Activated CD4-positive, alpha-beta memory T cell treated with anti-CD3 and anti-CD28 coated beads for 36 hours (primary cell): ENCODE data around the gene KCNJ4. TPM values are rescaled to one million over a fixed set of nuclear protein-coding genes. Genes with fewer than 3 reads are reported as not detected.
"Not testable (repeated sequence)": the region's sequence is repeated elsewhere in the genome, so short reads cannot be mapped to it uniquely, and the experiment has no call there.

ENCODE experiments used
- CTCF ChIA-PET: fragments of 350-600 bp; sonication (Branson Sonifier 250); formaldehyde crosslinking; loops from one replicate; lab custom pipeline; 2021; ENCODE audit warnings: antibody characterized with exemption, inconsistent platforms; lab: Charles Lee
- POLR2A ChIA-PET: fragments of 350-600 bp; sonication (Branson Sonifier 250); formaldehyde crosslinking; loops from one replicate; lab custom pipeline; 2021; ENCODE audit warnings: antibody characterized with exemption; lab: Charles Lee
- DNase-seq: peaks from one replicate; pipeline ENCODE4 v3.0.0-alpha.2; 2020
- H3K27ac Mint-ChIP-seq: one replicate; pipeline ENCODE4 v1.8.0; 2021; ENCODE audit warnings: mixed read lengths
- H3K27me3 Mint-ChIP-seq: one replicate; pipeline ENCODE4 v1.8.0; 2021; ENCODE audit warnings: mixed read lengths
- H3K36me3 Mint-ChIP-seq: one replicate; pipeline ENCODE4 v1.8.0; 2021; ENCODE audit warnings: mixed read lengths
- H3K4me1 Mint-ChIP-seq: one replicate; pipeline ENCODE4 v1.8.0; 2021; ENCODE audit warnings: low read depth, mixed read lengths
- H3K4me3 Mint-ChIP-seq: one replicate; pipeline ENCODE4 v1.8.0; 2021; ENCODE audit warnings: mild to moderate bottlenecking, mixed read lengths
- H3K9me3 Mint-ChIP-seq: one replicate; pipeline ENCODE4 v1.8.0; 2021; ENCODE audit warnings: mixed read lengths
- intact Hi-C: fragments of 100-400 bp; cut with micrococcal nuclease; formaldehyde crosslinking; loops from one replicate; pipeline ENCODE4 v1.15.1; 2023
- total RNA-seq, 2 experiments: library from RNA; stranded (reverse); gene quantifications; one replicate each; pipeline ENCODE4 v1.2.3, GENCODE V29; 2021

Gene KCNJ4
- total RNA-seq, 2 experiments from 2014 or later, result not detected

DNA sequence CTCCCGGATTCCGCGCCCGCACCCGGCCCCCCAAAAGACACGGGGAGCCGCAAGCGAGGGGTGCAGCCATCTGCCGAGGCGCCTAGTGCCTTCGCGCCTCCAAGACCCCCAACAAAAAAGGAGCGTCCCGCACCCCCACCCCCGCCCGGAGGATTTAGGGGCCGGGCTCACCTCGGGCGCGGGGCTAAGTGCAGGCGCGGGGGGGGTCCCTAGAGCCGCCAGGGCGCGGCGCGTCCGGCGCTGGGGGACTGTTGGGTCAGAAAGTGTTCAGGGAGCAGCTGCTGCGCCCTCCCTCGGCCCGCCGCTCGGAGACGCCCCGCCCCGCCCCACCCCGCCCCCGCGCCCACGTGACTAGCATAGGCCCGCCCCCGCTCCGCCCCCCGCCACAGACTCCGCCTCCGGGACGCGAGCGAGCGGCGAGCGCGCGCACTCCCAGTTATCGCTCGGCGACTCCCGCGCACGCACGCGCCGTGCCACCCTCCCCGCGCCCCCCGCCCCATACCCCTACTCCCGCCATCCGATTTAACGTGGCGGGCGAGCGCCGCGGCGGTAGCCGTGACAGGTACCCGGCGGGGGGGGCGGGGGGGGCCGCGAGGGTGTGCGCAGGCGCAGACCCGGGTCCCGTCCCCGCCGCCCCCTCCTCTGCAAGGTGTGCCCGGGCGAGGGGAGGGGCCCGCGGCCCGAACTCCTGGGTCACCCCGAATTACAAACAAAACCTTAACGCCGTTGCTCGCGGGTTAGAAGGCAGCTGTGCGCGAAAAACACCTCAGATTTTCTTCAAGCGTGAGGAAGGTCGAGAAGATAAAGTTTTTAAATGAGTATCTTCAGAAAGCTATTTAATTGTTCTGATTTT lies 56.2 kb downstream of the KCNJ4 start:
- Mint-ChIP-seq H3K27ac (peak overlapping the region; percentile 56), H3K27me3 (peaks cover 2% of the 10 kb centered on the region), H3K36me3 (no peaks in the 10 kb centered on the region), H3K4me3 (peak overlapping the region; percentile 73), H3K4me1 (peaks cover 28% of the 10 kb centered on the region), H3K9me3 (no peaks in the 10 kb centered on the region)
- intact Hi-C loops, result loop anchor here (1.0 to 5.0 kb wide), 2 partner anchors 107 to 173 kb away; partner anchors contain the start of genes DDX17 and DMC1
- ChIA-PET CTCF (interaction anchor here (1.0 to 1.5 kb wide), 2 partner anchors 14 to 71 kb away, joined by 3 to 4 read pairs; no protein-coding TSS in a partner anchor), POLR2A (interaction anchor here (0.7 to 1.1 kb wide), 2 partner anchors 85 to 160 kb away, joined by 3 read pairs; no protein-coding TSS in a partner anchor)
- DNase-seq, result peak; percentile 85

DNA sequence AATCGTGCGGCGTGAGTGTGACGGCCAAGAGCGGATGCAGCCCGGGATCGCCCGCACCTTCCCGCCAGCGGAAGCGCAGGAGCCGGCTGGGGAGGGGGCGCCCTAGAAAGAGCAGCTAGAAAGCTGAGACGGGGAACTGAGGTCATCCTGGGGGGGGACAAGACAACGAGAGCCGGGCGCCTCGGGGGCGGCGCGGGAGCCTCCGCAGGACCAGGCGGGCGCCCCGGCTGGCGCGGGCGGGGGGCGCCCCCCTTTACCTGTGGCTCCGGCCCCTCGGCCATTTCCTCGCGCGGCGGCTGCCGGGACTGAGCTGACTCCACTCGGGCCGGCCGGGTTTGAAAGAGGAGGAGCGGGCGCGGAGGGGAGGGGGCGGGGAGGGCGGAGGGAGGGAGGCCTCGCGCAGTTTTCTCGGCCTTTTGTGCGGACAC lies 56.8 kb downstream of the KCNJ4 start:
- Mint-ChIP-seq H3K27ac (peak overlapping the region; percentile 56), H3K4me1 (peaks cover 33% of the 10 kb centered on the region)
- POLR2A ChIA-PET, result interaction anchor here (0.7 to 1.1 kb wide), 2 partner anchors 85 to 159 kb away, joined by 3 read pairs; no protein-coding TSS in a partner anchor

DNA sequence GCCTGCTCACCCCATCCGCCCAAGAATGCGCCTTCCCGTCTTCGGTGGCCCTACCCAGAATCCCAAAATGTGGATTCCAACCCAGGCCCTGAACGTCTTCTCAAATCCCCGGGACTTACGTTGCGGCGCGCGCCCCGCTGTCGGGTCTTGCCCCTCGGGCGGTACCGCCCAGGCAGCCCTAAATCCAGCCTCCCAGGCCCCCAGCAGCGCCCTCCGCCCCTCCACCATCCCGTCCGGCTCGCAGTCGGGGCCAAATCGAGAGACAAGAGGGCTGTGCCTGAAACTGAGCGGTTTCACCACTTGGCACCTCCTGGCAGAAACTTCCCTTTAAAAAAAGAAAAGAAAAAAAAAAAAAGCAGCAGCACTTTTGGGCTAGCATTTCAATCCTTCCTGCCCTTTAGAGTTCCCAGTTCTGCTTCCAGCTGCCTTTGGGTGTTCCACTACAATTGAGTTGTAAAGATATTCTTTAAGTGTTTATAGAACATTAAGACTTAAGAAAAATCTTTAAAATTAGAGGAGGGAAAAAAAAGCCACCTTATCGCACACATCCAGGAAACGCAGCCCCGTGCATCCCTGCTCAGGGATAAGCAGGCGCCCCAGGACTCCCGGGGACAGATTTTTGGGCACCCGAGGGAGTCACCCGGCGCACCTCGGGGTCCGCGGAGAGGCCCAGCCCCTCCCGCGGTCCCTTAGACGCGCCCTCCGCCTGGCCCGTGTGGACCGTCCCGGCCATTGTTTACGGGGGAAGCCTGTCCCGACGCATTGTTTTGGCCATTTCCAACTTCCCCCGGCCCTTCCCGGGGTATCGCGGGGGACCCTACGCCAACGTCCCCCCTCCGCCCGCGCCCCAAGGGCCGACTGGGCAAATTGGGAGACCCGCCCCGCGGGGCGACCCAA lies 57.6 kb downstream of the KCNJ4 start:
- no peak overlapping the region for H3K27ac Mint-ChIP-seq
- DNase-seq, result peak; percentile 27
- peaks cover 38% of the 10 kb centered on the region for H3K4me1 Mint-ChIP-seq
- no peaks in the 10 kb centered on the region for H3K36me3 Mint-ChIP-seq
- peak overlapping the region; percentile 73 for H3K4me3 Mint-ChIP-seq
- peaks cover 2% of the 10 kb centered on the region for H3K27me3 Mint-ChIP-seq
- no peaks in the 10 kb centered on the region for H3K9me3 Mint-ChIP-seq
- ChIA-PET POLR2A (no interaction called here), CTCF (no interaction called here)
- intact Hi-C loops, result loop anchor here (1.0 to 5.0 kb wide), 2 partner anchors 109 to 175 kb away; partner anchors contain the start of genes DDX17 and DMC1

More for the DNA sequence above, 56.8 kb downstream of the KCNJ4 start:
- H3K36me3 Mint-ChIP-seq, H3K27me3 Mint-ChIP-seq, H3K9me3 Mint-ChIP-seq: not testable (repeated sequence)
- peak; percentile 68 for DNase-seq
- CTCF ChIA-PET, result interaction anchor here (1.0 to 1.5 kb wide), 2 partner anchors 15 to 71 kb away, joined by 3 to 4 read pairs; no protein-coding TSS in a partner anchor
- H3K4me3 Mint-ChIP-seq, result peak overlapping the region; percentile 73
- intact Hi-C loops, result loop anchor here (1.0 to 5.0 kb wide), 2 partner anchors 108 to 174 kb away; partner anchors contain the start of genes DDX17 and DMC1

DNA sequence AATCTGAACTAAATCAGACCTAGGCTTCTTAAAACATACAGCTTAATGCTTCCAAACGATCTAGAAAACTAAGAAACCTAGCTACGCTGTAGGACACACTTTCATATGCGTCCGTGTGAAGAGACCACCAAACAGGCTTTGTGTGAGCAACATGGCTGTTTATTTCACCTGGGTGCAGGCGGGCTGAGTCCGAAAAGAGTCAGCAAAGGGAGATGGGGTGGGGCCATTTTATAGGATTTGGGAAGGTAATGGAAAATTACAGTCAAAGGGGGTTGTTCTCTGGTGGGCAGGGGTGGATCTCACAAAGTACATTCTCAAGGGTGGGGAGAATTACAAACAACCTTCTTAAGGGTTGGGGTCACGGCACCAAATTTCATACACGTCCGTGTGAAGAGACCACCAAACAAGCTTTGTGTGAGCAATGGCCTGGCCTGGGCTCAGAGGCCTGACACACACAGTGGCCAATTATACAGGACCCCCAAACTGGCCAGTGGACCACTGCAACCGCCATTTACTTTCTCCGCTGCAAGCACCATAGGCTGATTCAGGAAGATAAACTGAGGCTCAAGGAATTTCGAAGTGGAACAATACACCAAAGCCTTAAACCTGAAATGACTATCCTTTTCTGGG lies 58.4 kb downstream of the KCNJ4 start:
- CTCF ChIA-PET, H3K36me3 Mint-ChIP-seq, H3K9me3 Mint-ChIP-seq, H3K27me3 Mint-ChIP-seq, DNase-seq, POLR2A ChIA-PET: not testable (repeated sequence)
- H3K4me1 Mint-ChIP-seq, result peaks cover 38% of the 10 kb centered on the region
- peak overlapping the region; percentile 73 for H3K4me3 Mint-ChIP-seq
- peak overlapping the region; percentile 52 for H3K27ac Mint-ChIP-seq
- intact Hi-C loops, result loop anchor here (5.0 kb wide), 1 partner anchor 176 kb away; the partner anchor contains the start of gene DMC1

- DNase-seq, H3K27me3 Mint-ChIP-seq, H3K36me3 Mint-ChIP-seq, POLR2A ChIA-PET, H3K9me3 Mint-ChIP-seq, CTCF ChIA-PET: not testable (repeated sequence)
- Mint-ChIP-seq H3K27ac (peak overlapping the region; percentile 52), H3K4me3 (peak overlapping the region; percentile 73), H3K4me1 (peaks cover 40% of the 10 kb centered on the region)
- intact Hi-C loops, result loop anchor here (5.0 kb wide), 1 partner anchor 176 kb away; the partner anchor contains the start of gene DMC1
Observed at GRCh38 chr22:38395944-38396343, 59.1 kb downstream of the KCNJ4 start.

DNA sequence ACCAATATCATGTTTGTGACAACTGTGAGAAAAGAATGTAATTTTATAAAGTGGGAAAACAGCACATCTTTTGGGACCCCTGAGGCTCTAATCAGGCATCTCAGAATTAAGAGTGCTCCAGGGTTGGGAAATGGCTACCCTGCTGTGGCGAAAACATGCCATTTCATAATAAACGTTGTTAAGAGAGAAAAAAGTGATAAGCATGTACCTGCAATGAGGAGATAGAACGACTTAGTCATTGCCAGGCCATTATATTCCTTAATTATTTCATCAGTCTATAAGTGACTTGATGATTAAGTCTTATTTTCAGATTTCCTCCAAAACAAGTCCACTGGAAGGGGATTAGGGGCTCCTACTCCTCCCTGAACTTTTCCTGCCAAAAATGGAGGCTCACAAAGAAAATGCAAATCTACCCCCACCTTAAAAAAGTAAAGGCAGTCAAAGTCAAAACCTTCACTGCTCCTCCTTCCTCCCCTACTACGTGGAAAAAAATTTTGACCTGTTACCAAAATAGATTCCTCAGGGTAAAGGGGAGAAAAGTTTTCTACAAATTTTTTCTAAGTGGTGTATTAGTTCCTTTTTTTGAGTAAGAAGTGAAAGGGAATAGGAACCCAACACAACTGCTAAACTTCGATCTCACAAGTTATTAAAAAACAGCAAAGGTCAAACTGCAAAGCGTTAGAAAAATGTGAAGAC lies 59.9 kb downstream of the KCNJ4 start:
- DNase-seq, CTCF ChIA-PET, H3K27me3 Mint-ChIP-seq, POLR2A ChIA-PET, H3K36me3 Mint-ChIP-seq, H3K9me3 Mint-ChIP-seq: not testable (repeated sequence)
- H3K4me1 Mint-ChIP-seq, result peaks cover 48% of the 10 kb centered on the region
- intact Hi-C loops, result loop anchor here (5.0 kb wide), 1 partner anchor 177 kb away; the partner anchor contains the start of gene DMC1
- H3K27ac Mint-ChIP-seq, result peak overlapping the region; percentile 52
- H3K4me3 Mint-ChIP-seq, result peak overlapping the region; percentile 1

GRCh38 chr22:38389428-38389818 lies 65.6 kb downstream of the KCNJ4 start:
- CTCF ChIA-PET, result not testable (repeated sequence)

DNA sequence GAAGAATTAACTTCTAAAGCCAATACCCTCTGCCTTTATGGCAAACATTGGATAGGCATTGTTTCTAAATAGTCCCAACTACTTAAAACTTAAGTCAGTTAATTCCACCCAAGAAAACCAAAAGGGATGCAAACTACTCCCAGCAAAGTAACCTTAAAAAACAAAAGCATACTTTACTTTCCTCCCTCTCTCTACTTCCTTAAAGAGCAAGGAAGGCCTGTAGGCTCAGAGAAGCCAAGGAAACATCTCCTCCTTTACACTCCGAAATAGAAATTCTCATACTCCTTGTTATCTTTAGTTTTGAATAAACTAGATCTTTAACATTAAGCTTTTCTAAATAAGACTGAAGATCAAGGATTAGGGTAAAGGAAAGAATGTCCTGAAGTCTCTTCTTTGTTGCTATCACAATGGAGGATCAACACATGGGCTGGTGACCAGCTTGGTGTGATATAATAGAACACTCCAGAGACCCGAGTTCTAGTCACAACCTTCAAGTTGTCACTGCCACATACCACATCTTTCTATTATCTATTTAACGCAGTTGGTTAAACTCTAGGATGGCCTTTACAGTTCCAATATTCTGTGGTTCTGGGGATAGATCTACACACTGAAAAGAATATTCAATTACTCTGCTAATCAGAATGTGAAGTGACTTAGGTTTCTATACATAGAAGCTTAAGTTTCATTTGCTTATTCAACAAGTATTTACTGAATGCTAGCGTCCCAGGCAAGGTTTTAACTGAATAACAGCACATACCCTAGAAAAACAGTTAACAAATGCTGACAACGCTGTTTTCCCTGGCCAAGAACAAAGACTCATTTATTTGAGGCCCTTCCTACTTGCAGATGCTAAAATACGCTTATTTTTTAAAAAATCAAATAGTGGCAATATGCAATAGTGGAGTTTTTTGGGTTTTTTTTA lies 66.2 kb downstream of the KCNJ4 start:
- H3K4me3 Mint-ChIP-seq, H3K27me3 Mint-ChIP-seq, H3K36me3 Mint-ChIP-seq, CTCF ChIA-PET, H3K9me3 Mint-ChIP-seq, DNase-seq, POLR2A ChIA-PET, intact Hi-C loops: not testable (repeated sequence)
- H3K27ac Mint-ChIP-seq, result peak overlapping the region; percentile 54
- peaks cover 40% of the 10 kb centered on the region for H3K4me1 Mint-ChIP-seq

More at GRCh38 chr22:38389428-38389818, 65.6 kb downstream of the KCNJ4 start:
- Mint-ChIP-seq H3K27ac (peak overlapping the region; percentile 54), H3K4me1 (peaks cover 46% of the 10 kb centered on the region)
- DNase-seq, H3K36me3 Mint-ChIP-seq, intact Hi-C loops, H3K9me3 Mint-ChIP-seq, H3K4me3 Mint-ChIP-seq, H3K27me3 Mint-ChIP-seq: not testable (repeated sequence)
- POLR2A ChIA-PET, result interaction anchor here (0.6 kb wide), 1 partner anchor 726 kb away, joined by 3 read pairs; no protein-coding TSS in a partner anchor

DNA sequence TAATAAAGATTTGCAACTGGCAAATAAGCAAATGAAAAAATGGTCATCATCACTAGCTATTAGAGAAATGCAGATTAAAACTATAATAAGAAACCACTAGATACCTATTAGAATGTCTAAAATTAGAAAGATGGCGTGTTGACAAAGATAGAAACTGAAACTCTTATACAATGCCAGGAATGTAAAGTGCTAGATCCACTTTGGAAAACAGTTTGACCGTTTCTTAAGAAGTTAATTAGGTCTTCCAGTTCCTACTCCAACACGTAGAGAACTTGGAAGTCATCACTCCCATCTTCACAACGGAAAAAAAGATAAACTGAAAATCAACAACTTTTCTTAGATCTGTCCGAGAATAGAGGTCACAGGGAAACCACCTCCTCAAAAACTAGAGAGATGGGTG lies 68.1 kb downstream of the KCNJ4 start:
- H3K9me3 Mint-ChIP-seq, CTCF ChIA-PET, intact Hi-C loops, H3K27ac Mint-ChIP-seq, H3K4me3 Mint-ChIP-seq, H3K27me3 Mint-ChIP-seq, DNase-seq, H3K36me3 Mint-ChIP-seq, POLR2A ChIA-PET: not testable (repeated sequence)
- peaks cover 33% of the 10 kb centered on the region for H3K4me1 Mint-ChIP-seq

DNA sequence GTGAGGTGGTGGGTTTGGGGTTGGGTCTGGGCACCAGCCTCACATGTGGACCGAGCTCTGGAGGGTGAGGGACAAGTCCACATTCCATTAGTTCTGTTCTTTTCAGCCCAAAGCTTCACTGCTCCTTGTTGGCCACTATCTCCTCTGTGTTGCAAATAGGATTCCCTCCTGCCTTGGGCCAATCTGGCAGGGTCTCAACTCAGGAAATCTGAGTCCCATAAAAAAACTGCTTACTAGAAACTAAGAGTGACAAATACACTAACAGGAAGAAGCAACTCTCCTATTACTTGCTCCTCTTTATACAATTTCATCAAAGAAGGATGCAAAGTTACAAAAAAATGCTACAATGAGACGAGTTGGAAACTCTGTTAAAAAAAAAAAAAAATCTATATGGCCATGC lies 71.6 kb downstream of the KCNJ4 start:
- no peak overlapping the region for H3K4me3 Mint-ChIP-seq
- H3K36me3 Mint-ChIP-seq, result peaks cover 7% of the 10 kb centered on the region
- no peak for DNase-seq
- intact Hi-C loops, result no loop called here
- H3K27ac Mint-ChIP-seq, result no peak overlapping the region
- H3K4me1 Mint-ChIP-seq, result peaks cover 9% of the 10 kb centered on the region
- H3K27me3 Mint-ChIP-seq, result no peaks in the 10 kb centered on the region
- CTCF ChIA-PET, result no interaction called here
- POLR2A ChIA-PET, result no interaction called here
- H3K9me3 Mint-ChIP-seq, result no peaks in the 10 kb centered on the region
